HCT116 (cell line): ENCODE data around the gene ATP13A4. TPM values are rescaled to one million over a fixed set of nuclear protein-coding genes. Genes with fewer than 3 reads are reported as not detected.

Source experiments
- ATAC-seq: fragments of 200-7000 bp; cut with Tn5 transposase; 2 replicates; pipeline ENCODE4 v1.9.1; 2020; ENCODE audit warnings: mild to moderate bottlenecking, moderate library complexity
- BruUV-seq: library from RNA; stranded (reverse); fragments of 400-500 nt; replicated peaks from 2 replicates; lab custom pipeline; 2021; lab: Mats Ljungman, UMichigan
- CTCF ChIA-PET: fragments of 300-600 bp; sonication (Branson Sonifier 250); formaldehyde crosslinking; loops from one replicate; lab custom pipeline; 2021; ENCODE audit warnings: antibody characterized with exemption; lab: Charles Lee
- POLR2A ChIA-PET: fragments of 300-600, 350-600 bp; sonication (Branson Sonifier 250); formaldehyde crosslinking; loops from one replicate; lab custom pipeline; 2021; ENCODE audit warnings: antibody characterized with exemption; lab: Charles Lee
- RAD21 ChIA-PET, 2 experiments: fragments of 300-600 bp; sonication (Branson Sonifier 250); formaldehyde crosslinking; loops; one replicate each; lab custom pipeline; 2023; ENCODE audit warnings: low total read pairs in 2 of 2; ENCODE audit not compliant: uncharacterized antibody in 2 of 2, unreplicated experiment in 2 of 2, low non-redundant PET in 1 of 2; lab: Charles Lee
- DNase-seq: peaks from one replicate; pipeline ENCODE4 v3.0.0-alpha.2; 2010; ENCODE audit warnings: low read depth, low spot score
- H2AFZ ChIP-seq: fragments of 200-600 bp; shearing (Covaris generic), sonication (generic); 2 replicates; pipeline ENCODE4 v1.6.1; 2017; ENCODE audit warnings: low read depth, mixed run types, mixed read lengths, antibody characterized with exemption, low read length; ENCODE audit not compliant: poor library complexity, severe bottlenecking
- H3K27ac ChIP-seq: 2 replicates; pipeline ENCODE4 v1.5.1; 2012; ENCODE audit warnings: low read depth, low read length
- H3K27me3 ChIP-seq: fragments of 200-600 bp; sonication (generic); 2 replicates; pipeline ENCODE4 v1.6.1; 2016; ENCODE audit warnings: mixed run types, low read length, mixed read lengths; ENCODE audit not compliant: insufficient read depth
- H3K36me3 ChIP-seq, 2 experiments: fragments of 200-500 bp in 1 of 2; fragments of 200-600 bp in 1 of 2; sonication (Bioruptor generic) in 1 of 2; sonication (generic) in 1 of 2; 2 replicates each; pipeline versions ENCODE4 v1.5.1 to v1.6.1; 2014 to 2016; ENCODE audit warnings: low read length in 2 of 2, inconsistent platforms in 1 of 2, mixed read lengths in 1 of 2, mixed run types in 1 of 2; ENCODE audit not compliant: insufficient read depth in 2 of 2, control insufficient read depth in 1 of 2
- H3K4me1 ChIP-seq, 2 experiments: fragments of 200-600 bp in 1 of 2; sonication (generic) in 1 of 2; 2 replicates each; pipeline versions ENCODE4 v1.5.1 to v1.6.1; 2012 to 2017; ENCODE audit warnings: low read length in 2 of 2, inconsistent platforms in 1 of 2, mild to moderate bottlenecking in 1 of 2, mixed read lengths in 1 of 2, mixed run types in 1 of 2, moderate library complexity in 1 of 2; ENCODE audit not compliant: insufficient read depth in 2 of 2, control insufficient read depth in 1 of 2
- H3K4me2 ChIP-seq: fragments of 200-600 bp; sonication (generic); 2 replicates; pipeline ENCODE4 v1.6.1; 2017; ENCODE audit warnings: mixed run types, low read length, mixed read lengths
- H3K4me3 ChIP-seq, 2 experiments: fragments of 200-600 bp in 1 of 2; sonication (generic) in 1 of 2; replicated peaks in 1 of 2; 2 replicates each; pipeline ENCODE4 v1.5.1; 2011 to 2016; ENCODE audit warnings: low read length in 2 of 2, control low read depth in 1 of 2, low read depth in 1 of 2, mild to moderate bottlenecking in 1 of 2, mixed read lengths in 1 of 2, mixed run types in 1 of 2
- H3K79me2 ChIP-seq: fragments of 200-600 bp; sonication (generic); 2 replicates; pipeline ENCODE4 v1.6.1; 2017; ENCODE audit warnings: mild to moderate bottlenecking, mixed run types, low read length, moderate library complexity, mixed read lengths; ENCODE audit not compliant: insufficient read depth
- H3K9ac ChIP-seq: fragments of 200-600 bp; sonication (generic); 2 replicates; pipeline ENCODE4 v1.6.1; 2016; ENCODE audit warnings: low read length, mixed read lengths
- H3K9me2 ChIP-seq: fragments of 200-600 bp; sonication (generic), shearing (Covaris generic); 2 replicates; pipeline ENCODE4 v1.6.1; 2017; ENCODE audit warnings: mixed run types, mild to moderate bottlenecking, moderate library complexity; ENCODE audit not compliant: insufficient read depth
- H3K9me3 ChIP-seq, 2 experiments: fragments of 200-500 bp in 1 of 2; fragments of 200-600 bp in 1 of 2; sonication (Bioruptor generic) in 1 of 2; sonication (generic) in 1 of 2; 2 replicates each; pipeline ENCODE4 v1.6.1; 2014 to 2017; ENCODE audit warnings: low read length in 2 of 2, mixed read lengths in 2 of 2, inconsistent platforms in 1 of 2, low read depth in 1 of 2, mild to moderate bottlenecking in 1 of 2, mixed run types in 1 of 2, moderate library complexity in 1 of 2; ENCODE audit not compliant: control insufficient read depth in 1 of 2, insufficient read depth in 1 of 2
- H4K20me1 ChIP-seq: fragments of 200-600 bp; sonication (generic), shearing (Covaris generic); 2 replicates; pipeline ENCODE4 v1.6.1; 2017; ENCODE audit warnings: mixed run types, mild to moderate bottlenecking, moderate library complexity; ENCODE audit not compliant: insufficient read depth
- EGR1 ChIP-seq: IDR thresholded peaks from 2 replicates; pipeline ENCODE4 v1.6.1; 2012; ENCODE audit warnings: low read depth
- EZH2phosphoT487 ChIP-seq: fragments of 200-600 bp; IDR thresholded peaks from 2 replicates; pipeline ENCODE4 v1.6.1; 2018; ENCODE audit warnings: antibody characterized with exemption, borderline replicate concordance
- TCF7L2 ChIP-seq: IDR thresholded peaks from 2 replicates; pipeline ENCODE4 v1.7.0; 2011; ENCODE audit warnings: borderline replicate concordance, inconsistent platforms; ENCODE audit not compliant: insufficient read depth, insufficient read length; ENCODE audit errors: extremely low read depth
- YY1 ChIP-seq: IDR thresholded peaks from 2 replicates; pipeline ENCODE4 v1.6.1; 2011; ENCODE audit warnings: low read length, low read depth, moderate library complexity, mild to moderate bottlenecking; ENCODE audit not compliant: insufficient replicate concordance; ENCODE audit errors: extremely low read depth
- intact Hi-C: fragments of 100-400 bp; cut with micrococcal nuclease; formaldehyde crosslinking; loops from 2 replicates; pipeline ENCODE4 v1.10.0; 2022
- total RNA-seq: library from RNA; stranded (reverse); gene quantifications from one replicate; pipeline ENCODE4 v1.2.1, GENCODE V29; 2021; ENCODE audit not compliant: unreplicated experiment
- TF ChIP-seq, protein P1 (sequence below): IDR thresholded peaks from 2 replicates; pipeline ENCODE4 v1.6.1; 2012
- TF ChIP-seq, protein P2 (sequence below), 3 experiments: fragments of 200-600 bp in 1 of 3; sonication (generic) in 1 of 3; IDR thresholded peaks in 2 of 3; conservative IDR thresholded peaks in 1 of 3; 2 replicates each; pipeline ENCODE4 v1.5.1; 2012 to 2017; ENCODE audit warnings: low read depth in 2 of 3, low read length in 2 of 3, antibody characterized with exemption in 1 of 3, borderline replicate concordance in 1 of 3, control low read depth in 1 of 3, mild to moderate bottlenecking in 1 of 3, mixed read lengths in 1 of 3, mixed run types in 1 of 3, moderate library complexity in 1 of 3; ENCODE audit not compliant: insufficient read depth in 1 of 3

Gene ATP13A4
- total RNA-seq, 1 experiment from 2014 or later, result 0.15 TPM

DNA sequence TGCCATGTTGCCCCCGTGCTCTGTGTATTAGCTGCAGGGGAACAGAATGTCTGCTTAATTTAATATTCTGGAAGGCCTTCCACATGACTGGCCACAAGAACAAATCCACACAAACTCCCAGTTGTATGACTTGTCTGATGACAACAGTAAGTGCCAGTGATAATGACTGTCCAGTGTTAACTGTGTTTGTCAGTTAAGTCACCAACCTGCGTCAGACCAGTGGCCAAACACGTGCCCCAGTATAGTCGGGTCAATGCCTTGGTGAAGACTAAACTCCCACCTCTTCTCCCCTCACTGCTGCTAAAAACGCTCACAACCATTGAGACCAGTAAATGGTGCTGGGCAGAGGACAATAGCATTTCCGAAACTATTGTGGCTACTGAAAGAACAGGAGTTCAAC, 166.3 kb downstream of the ATP13A4 start:
- Histone ChIP-seq H3K9me3 (no peaks in the 10 kb centered on the region), H4K20me1 (no peaks in the 10 kb centered on the region), H3K4me3 (no peak overlapping the region), H3K79me2 (no peaks in the 10 kb centered on the region), H3K9ac (no peak overlapping the region), H3K4me1 (peaks cover 0 to 4% of the 10 kb centered on the region in 2 experiments; a peak in 1 of 4 replicates), H3K4me2 (no peak overlapping the region), H3K36me3 (no peaks in the 10 kb centered on the region), H3K9me2 (no peaks in the 10 kb centered on the region), H3K27me3 (peaks cover 51% of the 10 kb centered on the region), H3K27ac (no peak overlapping the region), H2AFZ (no peak overlapping the region)
- POLR2A ChIA-PET, result no interaction called here
- RAD21 ChIA-PET, result no interaction called here
- CTCF ChIA-PET, result no interaction called here
- no TSS peak for BruUV-seq
- DNase-seq, result no peak
- intact Hi-C loops, result no loop called here
- no peak for ATAC-seq
- TF ChIP-seq, protein P1, sequence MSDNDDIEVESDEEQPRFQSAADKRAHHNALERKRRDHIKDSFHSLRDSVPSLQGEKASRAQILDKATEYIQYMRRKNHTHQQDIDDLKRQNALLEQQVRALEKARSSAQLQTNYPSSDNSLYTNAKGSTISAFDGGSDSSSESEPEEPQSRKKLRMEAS, result no peak
- TF ChIP-seq EZH2phosphoT487, result no peak
- TF ChIP-seq, protein P2, sequence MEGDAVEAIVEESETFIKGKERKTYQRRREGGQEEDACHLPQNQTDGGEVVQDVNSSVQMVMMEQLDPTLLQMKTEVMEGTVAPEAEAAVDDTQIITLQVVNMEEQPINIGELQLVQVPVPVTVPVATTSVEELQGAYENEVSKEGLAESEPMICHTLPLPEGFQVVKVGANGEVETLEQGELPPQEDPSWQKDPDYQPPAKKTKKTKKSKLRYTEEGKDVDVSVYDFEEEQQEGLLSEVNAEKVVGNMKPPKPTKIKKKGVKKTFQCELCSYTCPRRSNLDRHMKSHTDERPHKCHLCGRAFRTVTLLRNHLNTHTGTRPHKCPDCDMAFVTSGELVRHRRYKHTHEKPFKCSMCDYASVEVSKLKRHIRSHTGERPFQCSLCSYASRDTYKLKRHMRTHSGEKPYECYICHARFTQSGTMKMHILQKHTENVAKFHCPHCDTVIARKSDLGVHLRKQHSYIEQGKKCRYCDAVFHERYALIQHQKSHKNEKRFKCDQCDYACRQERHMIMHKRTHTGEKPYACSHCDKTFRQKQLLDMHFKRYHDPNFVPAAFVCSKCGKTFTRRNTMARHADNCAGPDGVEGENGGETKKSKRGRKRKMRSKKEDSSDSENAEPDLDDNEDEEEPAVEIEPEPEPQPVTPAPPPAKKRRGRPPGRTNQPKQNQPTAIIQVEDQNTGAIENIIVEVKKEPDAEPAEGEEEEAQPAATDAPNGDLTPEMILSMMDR (IDR thresholded peaks at IDR 0.05 in 2 of 3, conservative IDR thresholded peaks at IDR 0.05 in 1 of 3; ENCODE audit: borderline replicate concordance in 1 of 3, insufficient read depth in 1 of 3, low read depth in 2 of 3, low read length in 2 of 3), result no peak
- TF ChIP-seq YY1, result no peak
- TF ChIP-seq, all 23 proteins: peak for 0

DNA sequence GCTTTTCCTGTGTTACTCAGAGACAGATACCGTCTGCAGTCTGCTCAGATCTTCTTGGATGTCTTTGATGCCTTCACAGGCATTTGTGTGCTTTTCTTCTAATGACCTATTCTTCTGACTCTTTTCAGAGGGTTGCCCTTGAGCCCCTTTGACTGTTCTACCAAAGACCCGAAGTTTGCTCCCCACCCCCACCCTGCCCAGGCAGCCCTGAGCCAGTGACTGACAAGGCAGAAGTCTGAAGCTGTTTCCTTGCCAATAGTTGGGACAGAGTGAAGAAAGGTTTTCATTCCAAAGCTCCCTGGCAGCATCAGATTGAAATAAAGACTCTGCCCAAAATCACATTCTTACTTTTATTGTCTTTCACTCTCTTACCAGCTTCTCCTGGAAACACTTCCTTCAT, 167.1 kb downstream of the ATP13A4 start:
- TF ChIP-seq TCF7L2, result no peak
- TF ChIP-seq, protein P1, result no peak
- TF ChIP-seq EGR1, result no peak
- H3K9ac ChIP-seq, result no peak overlapping the region
- no peak for ATAC-seq
- no peaks in the 10 kb centered on the region for H4K20me1 ChIP-seq
- no peak overlapping the region for H3K4me3 ChIP-seq
- H3K9me3 ChIP-seq, result no peaks in the 10 kb centered on the region
- DNase-seq, result no peak
- H2AFZ ChIP-seq, result no peak overlapping the region
- H3K27ac ChIP-seq, result no peak overlapping the region
- H3K4me1 ChIP-seq, result peaks cover 0 to 4% of the 10 kb centered on the region in 2 experiments; a peak in 1 of 4 replicates
- ChIA-PET RAD21 (no interaction called here), CTCF (no interaction called here), POLR2A (no interaction called here)
- no peak overlapping the region for H3K4me2 ChIP-seq
- intact Hi-C loops, result no loop called here
- BruUV-seq, result no TSS peak
- H3K79me2 ChIP-seq, result no peaks in the 10 kb centered on the region
- H3K9me2 ChIP-seq, result no peaks in the 10 kb centered on the region
- peaks cover 58% of the 10 kb centered on the region for H3K27me3 ChIP-seq
- no peaks in the 10 kb centered on the region for H3K36me3 ChIP-seq
